HepG2 (cell line): Measurements from ENCODE around the gene CHPF. TPM values are rescaled to one million over a fixed set of nuclear protein-coding genes. Genes with fewer than 3 reads are reported as not detected.

Experiments
- CBX1 ChIP-seq: IDR thresholded peaks from one replicate; pipeline ENCODE4 v1.6.1; 2016; ENCODE audit warnings: antibody characterized with exemption, low read depth
- HMGA1 ChIP-seq: sonication (generic); formaldehyde crosslinking; conservative IDR thresholded peaks from 2 replicates; pipeline ENCODE4 v1.4.0; 2020; ENCODE audit warnings: missing genetic modification reagents
- TBX2 ChIP-seq: sonication (generic); formaldehyde crosslinking; IDR thresholded peaks from 2 replicates; pipeline ENCODE4 v1.5.0; 2020; ENCODE audit warnings: missing genetic modification reagents, mild to moderate bottlenecking, borderline replicate concordance
- TFAP4 ChIP-seq: sonication (generic); IDR thresholded peaks from 2 replicates; pipeline ENCODE4 v1.6.1; 2016; ENCODE audit warnings: low read depth, borderline replicate concordance
- polyA plus RNA-seq, 8 experiments: library from polyadenylated mRNA; depleted of rRNA in 3 of 8; stranded (reverse) in 7 of 8; unstranded in 1 of 8; fragments of >200 nt; fragmentation: Illumina TruSeq in 4 of 8; extraction: Trizol in 4 of 8; gene quantifications; 2 replicates each; pipeline versions ENCODE4 v1.2.1 to v1.2.3, GENCODE V29; 2011 to 2016; ENCODE audit warnings: low read depth in 4 of 8, missing spikeins in 1 of 8, mixed read lengths in 1 of 8; ENCODE audit not compliant: insufficient read depth in 1 of 8
- total RNA-seq, 5 experiments: library from RNA; depleted of rRNA; stranded (reverse); fragments of >200 nt; fragmentation: Illumina TruSeq; extraction: Trizol; gene quantifications; 2 replicates each; pipeline ENCODE4 v1.2.3, GENCODE V29; 2016; ENCODE audit warnings: low read depth in 1 of 5
- TF ChIP-seq, protein P1 (sequence below): sonication (generic); formaldehyde crosslinking; IDR thresholded peaks from 2 replicates; pipeline ENCODE4 v1.4.0; 2020; ENCODE audit warnings: low read depth, mild to moderate bottlenecking, missing genetic modification reagents
- TF ChIP-seq, protein P2 (sequence below), 2 experiments: sonication (generic) in 1 of 2; formaldehyde crosslinking in 1 of 2; IDR thresholded peaks; 2 replicates each; pipeline versions ENCODE4 v1.4.0 to v1.6.1; 2018 to 2020; ENCODE audit warnings: missing genetic modification reagents in 2 of 2, borderline replicate concordance in 1 of 2, low read depth in 1 of 2, mild to moderate bottlenecking in 1 of 2, missing biosample characterization in 1 of 2
- TF ChIP-seq, protein P3 (sequence below): IDR thresholded peaks from 2 replicates; pipeline ENCODE4 v1.6.1; 2016; ENCODE audit warnings: low read depth, control low read depth

Gene CHPF
- total and polyA plus RNA-seq, 2 of the 13 experiments (the other 11 are each of a cell fraction or from before 2014, with no cell fraction given) = 79.6 to 111 TPM

- TF ChIP-seq, protein P1, sequence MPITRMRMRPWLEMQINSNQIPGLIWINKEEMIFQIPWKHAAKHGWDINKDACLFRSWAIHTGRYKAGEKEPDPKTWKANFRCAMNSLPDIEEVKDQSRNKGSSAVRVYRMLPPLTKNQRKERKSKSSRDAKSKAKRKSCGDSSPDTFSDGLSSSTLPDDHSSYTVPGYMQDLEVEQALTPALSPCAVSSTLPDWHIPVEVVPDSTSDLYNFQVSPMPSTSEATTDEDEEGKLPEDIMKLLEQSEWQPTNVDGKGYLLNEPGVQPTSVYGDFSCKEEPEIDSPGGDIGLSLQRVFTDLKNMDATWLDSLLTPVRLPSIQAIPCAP (CRISPR knock-in tag) = no peak
- TF ChIP-seq TFAP4 = peak; percentile 51; the same call in 1 of the 2 replicates
- TF ChIP-seq, protein P2, sequence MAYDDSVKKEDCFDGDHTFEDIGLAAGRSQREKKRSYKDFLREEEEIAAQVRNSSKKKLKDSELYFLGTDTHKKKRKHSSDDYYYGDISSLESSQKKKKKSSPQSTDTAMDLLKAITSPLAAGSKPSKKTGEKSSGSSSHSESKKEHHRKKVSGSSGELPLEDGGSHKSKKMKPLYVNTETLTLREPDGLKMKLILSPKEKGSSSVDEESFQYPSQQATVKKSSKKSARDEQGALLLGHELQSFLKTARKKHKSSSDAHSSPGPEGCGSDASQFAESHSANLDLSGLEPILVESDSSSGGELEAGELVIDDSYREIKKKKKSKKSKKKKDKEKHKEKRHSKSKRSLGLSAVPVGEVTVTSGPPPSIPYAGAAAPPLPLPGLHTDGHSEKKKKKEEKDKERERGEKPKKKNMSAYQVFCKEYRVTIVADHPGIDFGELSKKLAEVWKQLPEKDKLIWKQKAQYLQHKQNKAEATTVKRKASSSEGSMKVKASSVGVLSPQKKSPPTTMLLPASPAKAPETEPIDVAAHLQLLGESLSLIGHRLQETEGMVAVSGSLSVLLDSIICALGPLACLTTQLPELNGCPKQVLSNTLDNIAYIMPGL (CRISPR knock-in tag; IDR thresholded peaks at IDR 0.05; ENCODE audit: borderline replicate concordance in 1 of 2, low read depth in 1 of 2) = peak in 1 of 2 experiments; percentile 13; a peak in 1 of 4 replicates
- TF ChIP-seq TBX2 (CRISPR knock-in tag) = peak; percentile 53; the same call in 1 of the 2 replicates
- TF ChIP-seq, protein P3, sequence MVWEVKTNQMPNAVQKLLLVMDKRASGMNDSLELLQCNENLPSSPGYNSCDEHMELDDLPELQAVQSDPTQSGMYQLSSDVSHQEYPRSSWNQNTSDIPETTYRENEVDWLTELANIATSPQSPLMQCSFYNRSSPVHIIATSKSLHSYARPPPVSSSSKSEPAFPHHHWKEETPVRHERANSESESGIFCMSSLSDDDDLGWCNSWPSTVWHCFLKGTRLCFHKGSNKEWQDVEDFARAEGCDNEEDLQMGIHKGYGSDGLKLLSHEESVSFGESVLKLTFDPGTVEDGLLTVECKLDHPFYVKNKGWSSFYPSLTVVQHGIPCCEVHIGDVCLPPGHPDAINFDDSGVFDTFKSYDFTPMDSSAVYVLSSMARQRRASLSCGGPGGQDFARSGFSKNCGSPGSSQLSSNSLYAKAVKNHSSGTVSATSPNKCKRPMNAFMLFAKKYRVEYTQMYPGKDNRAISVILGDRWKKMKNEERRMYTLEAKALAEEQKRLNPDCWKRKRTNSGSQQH = no peak
- no peak for TF ChIP-seq CBX1
- TF ChIP-seq HMGA1 = no peak
Measured at GRCh38 chr2:219537657-219538488, 5.7 kb downstream of the CHPF start (continued).
